Neuronal stem cell (in vitro differentiated cells): ENCODE measurements around the gene MYG1.

Experiments used
- DNase-seq: peaks from one replicate; pipeline ENCODE4 v3.0.0-alpha.2; 2013; ENCODE audit warnings: low spot score
- H2AFZ ChIP-seq: one replicate; pipeline ENCODE4 v1.6.1; 2013; ENCODE audit warnings: mild to moderate bottlenecking, low read length, inconsistent platforms
- H2AK5ac ChIP-seq: 2 replicates; pipeline ENCODE4 v1.6.1; 2013; ENCODE audit warnings: low read depth, mild to moderate bottlenecking, inconsistent platforms, low read length, moderate library complexity, mixed read lengths
- H2BK120ac ChIP-seq: 2 replicates; pipeline ENCODE4 v1.6.1; 2013; ENCODE audit warnings: low read depth, mild to moderate bottlenecking, inconsistent platforms, low read length, moderate library complexity, mixed read lengths
- H2BK12ac ChIP-seq: one replicate; pipeline ENCODE4 v1.6.1; 2013; ENCODE audit warnings: low read length, inconsistent platforms
- H2BK15ac ChIP-seq: 2 replicates; pipeline ENCODE4 v1.6.1; 2013; ENCODE audit warnings: mild to moderate bottlenecking, low read length, inconsistent platforms, mixed read lengths
- H2BK5ac ChIP-seq: one replicate; pipeline ENCODE4 v1.6.1; 2013; ENCODE audit warnings: inconsistent platforms, mild to moderate bottlenecking, low read length, moderate library complexity
- H3K14ac ChIP-seq: one replicate; pipeline ENCODE4 v1.6.1; 2013; ENCODE audit warnings: low read length, inconsistent platforms
- H3K18ac ChIP-seq: 2 replicates; pipeline ENCODE4 v1.6.1; 2013; ENCODE audit warnings: low read length, inconsistent platforms
- H3K23ac ChIP-seq: 2 replicates; pipeline ENCODE4 v1.6.1; 2013; ENCODE audit warnings: low read depth, mild to moderate bottlenecking, mixed read lengths, low read length, inconsistent platforms; ENCODE audit not compliant: poor library complexity
- H3K27ac ChIP-seq: replicated peaks from 3 replicates; pipeline ENCODE4 v1.5.1; 2013; ENCODE audit warnings: low read length, inconsistent platforms
- H3K27me3 ChIP-seq, 3 experiments: 2 replicates each; pipeline ENCODE4 v1.6.1; 2013; ENCODE audit warnings: low read length in 3 of 3, mild to moderate bottlenecking in 2 of 3, inconsistent platforms in 1 of 3, low read depth in 1 of 3, mixed read lengths in 1 of 3, moderate library complexity in 1 of 3; ENCODE audit not compliant: control insufficient read depth in 3 of 3, insufficient read depth in 3 of 3
- H3K36me3 ChIP-seq, 2 donors: replicated peaks in 1 of 2; 2 replicates each; pipeline ENCODE4 v1.6.1; 2013; ENCODE audit warnings: low read length in 2 of 2; ENCODE audit not compliant: control insufficient read depth in 2 of 2, insufficient read depth in 2 of 2
- H3K4ac ChIP-seq: 2 replicates; pipeline ENCODE4 v1.6.1; 2013; ENCODE audit warnings: inconsistent platforms, mild to moderate bottlenecking, low read length, moderate library complexity
- H3K4me1 ChIP-seq, 2 donors: 1 replicate in 1 of 2; 2 replicates in 1 of 2; pipeline ENCODE4 v1.6.1; 2013; ENCODE audit warnings: low read length in 2 of 2, low read depth in 1 of 2; ENCODE audit not compliant: control insufficient read depth in 2 of 2, insufficient read depth in 1 of 2
- H3K4me2 ChIP-seq: one replicate; pipeline ENCODE4 v1.6.1; 2013; ENCODE audit warnings: mild to moderate bottlenecking, low read length, inconsistent platforms; ENCODE audit not compliant: insufficient read depth, poor library complexity, severe bottlenecking
- H3K4me3 ChIP-seq, 2 donors: 2 replicates each; pipeline ENCODE4 v1.5.1; 2013; ENCODE audit warnings: low read length in 2 of 2, mild to moderate bottlenecking in 2 of 2, inconsistent platforms in 1 of 2, moderate library complexity in 1 of 2
- H3K79me1 ChIP-seq: one replicate; pipeline ENCODE4 v1.6.1; 2013; ENCODE audit warnings: low read depth, mild to moderate bottlenecking, inconsistent platforms, low read length, moderate library complexity
- H3K9ac ChIP-seq: one replicate; pipeline ENCODE4 v1.6.1; 2013; ENCODE audit warnings: mild to moderate bottlenecking, low read depth, low read length, inconsistent platforms; ENCODE audit not compliant: poor library complexity
- H3K9me3 ChIP-seq, 2 donors: replicated peaks in 1 of 2; 2 replicates each; pipeline versions ENCODE3 to v1.6.1; 2013; ENCODE audit warnings: low read length in 2 of 2, mild to moderate bottlenecking in 2 of 2, inconsistent platforms in 1 of 2, low read depth in 1 of 2, mixed read lengths in 1 of 2, moderate library complexity in 1 of 2; ENCODE audit not compliant: control insufficient read depth in 2 of 2, insufficient read depth in 1 of 2
- H4K8ac ChIP-seq: one replicate; pipeline ENCODE4 v1.6.1; 2013; ENCODE audit warnings: low read depth, mild to moderate bottlenecking, inconsistent platforms, low read length, moderate library complexity
- H4K91ac ChIP-seq: one replicate; pipeline ENCODE4 v1.6.1; 2013; ENCODE audit warnings: low read length, low read depth, mild to moderate bottlenecking, inconsistent platforms; ENCODE audit not compliant: poor library complexity
- WGBS, 2 donors: extraction: QIAGEN DNeasy Blood & Tissue Kit; methylation state at CpG; one replicate each; pipeline ENCODE4 v1.1.7; 2013; ENCODE audit warnings: missing lambda C conversion rate in 2 of 2, mixed read lengths in 1 of 2; ENCODE audit not compliant: insufficient read length in 2 of 2, insufficient replicate concordance in 1 of 2; ENCODE audit errors: extremely low coverage in 2 of 2; 5-methylcytosine and 5-hydroxymethylcytosine counted together

MYG1 gene

GRCh38 chr12:53324779-53325510 lies 25.4 kb downstream of the MYG1 start:
- Histone ChIP-seq H3K14ac (no peak overlapping the region), H3K79me1 (peaks cover 1% of the 10 kb centered on the region)

GRCh38 chr12:53325511-53326061 lies 26.1 kb downstream of the MYG1 start:
- Histone ChIP-seq H2BK5ac (no peak overlapping the region), H3K23ac (no peak overlapping the region), H3K4me2 (peak overlapping the region; percentile 94), H4K8ac (peak overlapping the region; percentile 53), H3K14ac (no peak overlapping the region), H4K91ac (peak overlapping the region; percentile 62), H3K79me1 (no peaks in the 10 kb centered on the region), H3K18ac (peak overlapping the region; percentile 94), H2AFZ (peak overlapping the region; percentile 97), H2BK15ac (peak overlapping the region; percentile 70), H3K4ac (peak overlapping the region; percentile 47), H3K36me3 (no peaks in the 10 kb centered on the region), H3K4me3 (peak overlapping the region; percentile 59 to 75), H2AK5ac (peak overlapping the region; percentile 43), H2BK12ac (no peak overlapping the region), H3K27me3 (peaks cover 0 to 33% (median 28%) of the 10 kb centered on the region in 3 experiments), H3K9ac (peak overlapping the region; percentile 66), H3K9me3 (no peaks in the 10 kb centered on the region), H3K4me1 (peaks cover 17 to 20% of the 10 kb centered on the region in 2 donors), H3K27ac (no peak overlapping the region), H2BK120ac (peak overlapping the region; percentile 58)
- DNase-seq = no peak
- WGBS, 2 donors = no CpG with 5 or more reads among the region's 50 CpGs

More at GRCh38 chr12:53324779-53325510, 25.4 kb downstream of the MYG1 start:
- WGBS, 2 donors = no CpG with 5 or more reads among the region's 69 CpGs
- H2BK120ac ChIP-seq = peak overlapping the region; percentile 58
- no peak overlapping the region for H2BK12ac ChIP-seq
- H4K8ac ChIP-seq = no peak overlapping the region
- H4K91ac ChIP-seq = no peak overlapping the region
- H3K23ac ChIP-seq = no peak overlapping the region
- no peak overlapping the region for H3K27ac ChIP-seq
- peaks cover 0 to 3% of the 10 kb centered on the region in 2 donors for H3K36me3 ChIP-seq
- no peaks in the 10 kb centered on the region for H3K9me3 ChIP-seq
- H3K18ac ChIP-seq = peak overlapping the region; percentile 91
- DNase-seq = peak; percentile 76
- peak overlapping the region; percentile 59 to 75 for H3K4me3 ChIP-seq
- H3K27me3 ChIP-seq = peaks cover 0 to 31% (median 28%) of the 10 kb centered on the region in 3 experiments
- peak overlapping the region; percentile 97 for H2AFZ ChIP-seq
- peaks cover 17 to 20% of the 10 kb centered on the region in 2 donors for H3K4me1 ChIP-seq
- H2BK15ac ChIP-seq = peak overlapping the region; percentile 84
- peak overlapping the region; percentile 66 for H3K9ac ChIP-seq
- H3K4me2 ChIP-seq = peak overlapping the region; percentile 94
- peak overlapping the region; percentile 43 for H2AK5ac ChIP-seq
- no peak overlapping the region for H3K4ac ChIP-seq
- no peak overlapping the region for H2BK5ac ChIP-seq

GRCh38 chr12:53326460-53327185 lies 27.1 kb downstream of the MYG1 start:
- Histone ChIP-seq H3K79me1 (no peaks in the 10 kb centered on the region), H3K18ac (peak overlapping the region; percentile 2), H3K27ac (no peak overlapping the region), H3K14ac (no peak overlapping the region), H4K8ac (no peak overlapping the region), H3K36me3 (no peaks in the 10 kb centered on the region), H3K27me3 (peaks cover 0 to 41% (median 28%) of the 10 kb centered on the region in 3 experiments), H4K91ac (no peak overlapping the region), H3K4ac (no peak overlapping the region), H2BK120ac (no peak overlapping the region), H3K23ac (no peak overlapping the region), H2BK5ac (no peak overlapping the region), H3K4me2 (peak overlapping the region; percentile 23), H3K9me3 (no peaks in the 10 kb centered on the region), H3K9ac (peak overlapping the region; percentile 37), H2BK12ac (no peak overlapping the region), H3K4me1 (peaks cover 15 to 19% of the 10 kb centered on the region in 2 donors), H3K4me3 (no peak overlapping the region), H2BK15ac (no peak overlapping the region), H2AFZ (no peak overlapping the region), H2AK5ac (no peak overlapping the region)
- no peak for DNase-seq
- 100% methylated on average over 1 of the region's 8 CpGs; no CpG with 5 or more reads in 1 of the 2 donors for WGBS, 2 donors
